IMR-90 (cell line): ENCODE data around the gene WAC.

Source experiments
- CTCF ChIP-seq: conservative IDR thresholded peaks from 2 replicates; pipeline ENCODE4 v1.5.1; 2012; ENCODE audit warnings: mild to moderate bottlenecking, low read depth, low read length, improper control_type of control experiment
- POLR2A ChIP-seq: IDR thresholded peaks from 2 replicates; pipeline ENCODE4 v1.6.1; 2012; ENCODE audit warnings: mild to moderate bottlenecking, low read depth, low read length
- RFX5 ChIP-seq: IDR thresholded peaks from 2 replicates; pipeline ENCODE4 v1.8.0; 2012; ENCODE audit warnings: low read depth, mild to moderate bottlenecking, low read length, moderate library complexity

DNA sequence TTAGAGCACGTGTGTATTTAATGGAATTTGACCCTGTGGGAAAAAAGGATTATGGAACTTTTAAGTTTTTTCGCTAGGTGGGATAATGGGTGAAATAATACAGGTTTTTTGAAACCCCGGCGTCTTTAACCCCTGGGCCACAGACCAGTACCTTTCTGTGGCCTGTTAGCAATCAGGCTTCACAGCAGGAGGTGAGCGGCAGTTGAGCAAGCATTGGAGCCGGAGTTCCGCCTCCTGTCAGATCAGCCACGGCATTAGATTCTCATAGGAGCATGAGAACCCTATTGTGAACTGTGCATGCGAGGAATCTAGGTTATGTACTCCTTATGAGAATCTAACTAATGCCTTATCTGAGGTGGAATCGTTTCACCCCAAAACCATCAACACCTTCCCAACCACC lies 28.6 kb downstream of the WAC start:
- no peak for TF ChIP-seq CTCF
- TF ChIP-seq RFX5: no peak
- TF ChIP-seq POLR2A: no peak
